ENCODE results near the gene MTFR1L.

MTFR1L gene

DNA sequence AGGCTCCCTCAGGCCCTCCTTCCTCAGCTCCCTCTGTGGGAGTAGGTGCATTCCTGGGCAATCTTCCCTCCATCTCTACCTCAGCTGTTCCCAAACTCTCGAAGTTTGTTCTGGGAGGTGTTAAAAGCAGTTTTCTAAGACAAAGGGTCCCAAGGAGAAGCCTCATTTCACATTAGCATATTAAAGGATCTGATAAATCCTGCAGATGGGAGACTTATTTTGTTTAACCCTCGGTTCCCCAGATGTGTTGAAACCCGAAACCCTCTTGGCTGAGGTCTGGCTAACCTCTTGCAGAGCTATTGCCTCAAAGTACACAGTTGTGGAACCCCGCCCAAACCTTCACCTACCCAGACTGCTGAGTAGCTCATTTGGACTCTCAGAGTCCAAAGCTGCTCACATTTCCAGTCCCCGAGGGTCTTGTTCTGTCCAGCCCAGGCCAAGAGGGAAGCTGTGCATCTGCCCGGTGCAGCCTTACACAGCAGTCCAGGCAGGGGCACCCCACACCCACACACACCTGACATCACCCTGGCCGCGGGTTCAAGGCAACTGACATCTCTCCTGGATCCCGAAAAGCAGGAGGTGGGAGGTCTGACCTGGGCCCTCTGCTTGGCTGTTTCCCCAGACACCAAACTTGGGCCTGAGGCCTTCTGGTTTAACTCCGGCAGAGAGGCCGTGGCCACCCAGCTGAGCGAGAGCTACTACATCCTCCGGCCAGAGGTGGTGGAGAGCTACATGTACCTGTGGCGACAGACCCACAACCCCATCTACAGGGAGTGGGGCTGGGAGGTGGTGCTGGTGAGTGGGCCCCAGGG, 39.2 kb upstream of the MTFR1L start:
- no peak overlapping the region for H3K9ac ChIP-seq (ENCODE audit: low read length)
- H3K9me3 ChIP-seq (ENCODE audit: control insufficient read depth, low read length): no peaks in the 10 kb centered on the region
- no peaks in the 10 kb centered on the region for H3K36me3 ChIP-seq (ENCODE audit: control insufficient read depth, insufficient read depth, low read length)
- peaks cover 31% of the 10 kb centered on the region for H3K4me1 ChIP-seq (ENCODE audit: control insufficient read depth, insufficient read depth, low read length)
- no peaks in the 10 kb centered on the region for H3K27me3 ChIP-seq (ENCODE audit: control insufficient read depth, insufficient read depth, low read length)
- no peak overlapping the region for H3K4me3 ChIP-seq (ENCODE audit: low read length)

GRCh38 chr1:25781130-25781433, 38.7 kb upstream of the MTFR1L start:
- Histone ChIP-seq H3K36me3 (ENCODE audit: control insufficient read depth, insufficient read depth, low read length) (no peaks in the 10 kb centered on the region), H3K9ac (ENCODE audit: low read length) (no peak overlapping the region), H3K4me1 (ENCODE audit: control insufficient read depth, insufficient read depth, low read length) (peaks cover 26% of the 10 kb centered on the region), H3K27me3 (ENCODE audit: control insufficient read depth, insufficient read depth, low read length) (no peaks in the 10 kb centered on the region), H3K4me3 (ENCODE audit: low read length) (no peak overlapping the region), H3K9me3 (ENCODE audit: control insufficient read depth, low read length) (no peaks in the 10 kb centered on the region)

GRCh38 chr1:25782608-25783201, 37.0 kb upstream of the MTFR1L start:
- peaks cover 25% of the 10 kb centered on the region for H3K4me1 ChIP-seq (ENCODE audit: control insufficient read depth, insufficient read depth, low read length)
- H3K27me3 ChIP-seq (ENCODE audit: control insufficient read depth, insufficient read depth, low read length): no peaks in the 10 kb centered on the region
- H3K4me3 ChIP-seq (ENCODE audit: low read length): no peak overlapping the region
- H3K36me3 ChIP-seq (ENCODE audit: control insufficient read depth, insufficient read depth, low read length): no peaks in the 10 kb centered on the region
- H3K9ac ChIP-seq (ENCODE audit: low read length): no peak overlapping the region
- H3K9me3 ChIP-seq (ENCODE audit: control insufficient read depth, low read length): no peaks in the 10 kb centered on the region

DNA sequence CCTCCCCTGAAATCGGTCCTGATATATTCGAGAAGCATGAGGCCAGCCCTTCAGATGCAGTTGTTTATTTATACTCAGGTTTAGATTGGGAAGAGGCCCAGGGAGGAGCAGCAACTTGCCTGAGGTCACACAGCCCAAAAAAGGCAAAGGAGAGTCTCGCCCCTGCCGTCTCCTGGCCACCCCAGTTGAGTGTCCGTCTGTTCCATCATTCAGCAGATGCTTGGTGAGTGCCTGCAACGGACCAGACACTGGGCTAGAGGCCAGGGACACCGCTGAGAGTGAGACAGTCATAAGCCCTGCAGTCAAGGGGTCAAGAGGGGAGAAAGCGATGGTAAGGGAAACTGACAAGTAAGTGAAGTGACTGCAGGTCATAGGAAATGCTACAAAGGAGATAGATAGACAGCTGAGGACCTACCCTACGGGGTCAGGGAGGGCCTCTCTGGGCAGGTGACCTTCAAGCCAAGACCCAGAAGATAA, 35.1 kb upstream of the MTFR1L start:
- Histone ChIP-seq H3K9ac (ENCODE audit: low read length) (no peak overlapping the region), H3K4me1 (ENCODE audit: control insufficient read depth, insufficient read depth, low read length) (peaks cover 25% of the 10 kb centered on the region), H3K4me3 (ENCODE audit: low read length) (no peak overlapping the region), H3K9me3 (ENCODE audit: control insufficient read depth, low read length) (no peaks in the 10 kb centered on the region), H3K27me3 (ENCODE audit: control insufficient read depth, insufficient read depth, low read length) (no peaks in the 10 kb centered on the region), H3K36me3 (ENCODE audit: control insufficient read depth, insufficient read depth, low read length) (no peaks in the 10 kb centered on the region)

GRCh38 chr1:25785333-25786067, 34.3 kb upstream of the MTFR1L start:
- no peak overlapping the region for H3K9ac ChIP-seq (ENCODE audit: low read length)
- peaks cover 21% of the 10 kb centered on the region for H3K4me1 ChIP-seq (ENCODE audit: control insufficient read depth, insufficient read depth, low read length)
- no peaks in the 10 kb centered on the region for H3K36me3 ChIP-seq (ENCODE audit: control insufficient read depth, insufficient read depth, low read length)
- H3K4me3 ChIP-seq (ENCODE audit: low read length): no peak overlapping the region
- H3K9me3 ChIP-seq (ENCODE audit: control insufficient read depth, low read length): no peaks in the 10 kb centered on the region
- no peaks in the 10 kb centered on the region for H3K27me3 ChIP-seq (ENCODE audit: control insufficient read depth, insufficient read depth, low read length)

DNA sequence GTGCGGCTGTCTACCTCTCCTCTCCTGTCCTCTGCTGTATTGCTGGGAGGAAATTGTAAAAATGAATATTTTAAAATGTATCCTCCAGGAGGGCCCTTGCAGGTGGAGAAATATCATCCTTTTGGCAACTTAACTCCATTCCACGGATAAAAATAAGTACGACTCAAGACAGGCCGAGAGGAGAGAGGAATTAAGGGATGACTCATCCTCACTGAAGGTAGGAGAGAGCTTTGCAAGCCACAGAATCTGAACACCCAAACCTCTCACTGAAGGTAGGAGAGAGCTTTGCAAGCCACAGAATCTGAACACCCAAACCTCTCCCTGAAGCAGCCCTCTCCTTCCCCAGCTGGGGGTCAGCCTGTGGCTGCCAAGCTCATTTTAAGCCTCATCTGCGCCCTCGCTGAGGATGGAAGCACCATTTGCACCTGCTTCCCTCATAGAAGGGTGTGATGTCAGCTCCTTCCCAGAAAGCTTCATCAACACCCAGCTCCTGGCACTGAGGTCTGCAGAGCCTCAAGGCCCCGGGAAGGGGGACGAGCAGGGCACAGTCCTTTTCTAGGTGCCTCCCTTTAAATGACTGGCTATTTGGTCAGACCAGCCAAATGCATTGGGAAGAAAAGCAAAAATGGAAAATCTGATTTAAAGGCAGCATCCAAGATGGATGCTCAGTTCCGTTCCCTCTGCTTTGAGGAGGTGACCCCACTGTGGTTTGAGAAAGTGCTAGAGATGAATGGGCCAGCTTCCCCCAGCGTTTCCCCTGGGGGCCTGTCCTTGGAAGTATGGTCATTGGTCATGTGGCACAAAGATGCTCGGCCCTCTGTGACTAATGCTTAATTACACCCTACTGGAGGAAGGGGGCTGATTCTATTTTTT, 32.6 kb upstream of the MTFR1L start:
- no peak overlapping the region for H3K9ac ChIP-seq (ENCODE audit: low read length)

DNA sequence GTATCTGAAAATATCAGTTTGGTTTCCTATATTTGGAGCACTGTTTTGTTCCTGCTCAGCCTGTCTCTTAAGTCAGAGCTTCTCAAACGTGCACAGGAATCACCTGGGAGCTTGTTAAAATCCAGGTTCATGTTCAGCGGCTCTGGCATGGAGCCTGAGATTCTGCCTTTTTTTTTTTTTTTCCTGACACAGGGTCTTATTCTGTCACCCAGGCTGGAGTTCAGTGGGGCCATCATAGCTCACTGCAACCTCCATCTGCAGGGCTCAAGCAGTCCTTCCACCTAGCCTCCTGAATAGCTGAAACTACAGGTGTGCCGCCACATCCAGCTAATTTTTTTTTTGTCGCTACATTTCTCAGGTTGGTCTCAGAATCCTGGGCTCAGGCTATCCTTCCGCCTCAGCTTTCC, 32.0 kb upstream of the MTFR1L start:
- Histone ChIP-seq H3K4me3 (ENCODE audit: low read length) (no peak overlapping the region), H3K36me3 (ENCODE audit: control insufficient read depth, insufficient read depth, low read length) (no peaks in the 10 kb centered on the region), H3K4me1 (ENCODE audit: control insufficient read depth, insufficient read depth, low read length) (peaks cover 11% of the 10 kb centered on the region), H3K9me3 (ENCODE audit: control insufficient read depth, low read length) (no peaks in the 10 kb centered on the region), H3K27me3 (ENCODE audit: control insufficient read depth, insufficient read depth, low read length) (no peaks in the 10 kb centered on the region), H3K9ac (ENCODE audit: low read length) (no peak overlapping the region)

More for the DNA sequence above, 32.6 kb upstream of the MTFR1L start:
- H3K36me3 ChIP-seq (ENCODE audit: control insufficient read depth, insufficient read depth, low read length): no peaks in the 10 kb centered on the region
- no peaks in the 10 kb centered on the region for H3K27me3 ChIP-seq (ENCODE audit: control insufficient read depth, insufficient read depth, low read length)
- peaks cover 16% of the 10 kb centered on the region for H3K4me1 ChIP-seq (ENCODE audit: control insufficient read depth, insufficient read depth, low read length)
- no peak overlapping the region for H3K4me3 ChIP-seq (ENCODE audit: low read length)
- H3K9me3 ChIP-seq (ENCODE audit: control insufficient read depth, low read length): no peaks in the 10 kb centered on the region

- no peak overlapping the region for H3K9ac ChIP-seq (ENCODE audit: low read length)
- no peak overlapping the region for H3K4me3 ChIP-seq (ENCODE audit: low read length)
- H3K9me3 ChIP-seq (ENCODE audit: control insufficient read depth, low read length): no peaks in the 10 kb centered on the region
- H3K36me3 ChIP-seq (ENCODE audit: control insufficient read depth, insufficient read depth, low read length): no peaks in the 10 kb centered on the region
- no peaks in the 10 kb centered on the region for H3K27me3 ChIP-seq (ENCODE audit: control insufficient read depth, insufficient read depth, low read length)
- H3K4me1 ChIP-seq (ENCODE audit: control insufficient read depth, insufficient read depth, low read length): peaks cover 8% of the 10 kb centered on the region
Measured at GRCh38 chr1:25790472-25790871, 29.3 kb upstream of the MTFR1L start.

DNA sequence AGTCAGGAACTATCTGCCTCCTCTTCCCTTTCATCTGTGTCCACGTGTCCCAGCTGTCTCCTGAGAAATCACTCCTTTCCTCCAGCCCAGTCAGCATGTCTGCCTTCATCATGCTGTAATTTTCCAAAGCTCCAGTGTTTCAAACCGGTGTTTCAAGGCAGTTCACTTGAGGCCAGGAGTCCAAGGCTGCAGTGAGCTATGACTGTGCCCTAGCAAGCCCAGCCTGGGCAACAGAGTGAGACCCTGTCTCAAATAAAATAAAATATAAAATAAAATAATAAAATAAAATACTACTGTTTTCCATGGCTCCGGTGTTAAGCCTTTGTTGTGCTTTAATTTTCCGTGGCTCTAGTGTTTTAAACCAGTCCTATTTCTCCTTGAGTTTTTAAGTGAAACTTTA, 27.6 kb upstream of the MTFR1L start:
- Histone ChIP-seq H3K27me3 (ENCODE audit: control insufficient read depth, insufficient read depth, low read length) (no peaks in the 10 kb centered on the region), H3K9ac (ENCODE audit: low read length) (no peak overlapping the region), H3K36me3 (ENCODE audit: control insufficient read depth, insufficient read depth, low read length) (no peaks in the 10 kb centered on the region), H3K4me1 (ENCODE audit: control insufficient read depth, insufficient read depth, low read length) (peaks cover 21% of the 10 kb centered on the region), H3K4me3 (ENCODE audit: low read length) (no peak overlapping the region), H3K9me3 (ENCODE audit: control insufficient read depth, low read length) (no peaks in the 10 kb centered on the region)

- Histone ChIP-seq H3K9me3 (ENCODE audit: control insufficient read depth, low read length) (no peaks in the 10 kb centered on the region), H3K9ac (ENCODE audit: low read length) (no peak overlapping the region), H3K4me3 (ENCODE audit: low read length) (no peak overlapping the region), H3K4me1 (ENCODE audit: control insufficient read depth, insufficient read depth, low read length) (peaks cover 22% of the 10 kb centered on the region), H3K36me3 (ENCODE audit: control insufficient read depth, insufficient read depth, low read length) (no peaks in the 10 kb centered on the region), H3K27me3 (ENCODE audit: control insufficient read depth, insufficient read depth, low read length) (no peaks in the 10 kb centered on the region)
Measured at GRCh38 chr1:25793585-25794170, 26.1 kb upstream of the MTFR1L start.

DNA sequence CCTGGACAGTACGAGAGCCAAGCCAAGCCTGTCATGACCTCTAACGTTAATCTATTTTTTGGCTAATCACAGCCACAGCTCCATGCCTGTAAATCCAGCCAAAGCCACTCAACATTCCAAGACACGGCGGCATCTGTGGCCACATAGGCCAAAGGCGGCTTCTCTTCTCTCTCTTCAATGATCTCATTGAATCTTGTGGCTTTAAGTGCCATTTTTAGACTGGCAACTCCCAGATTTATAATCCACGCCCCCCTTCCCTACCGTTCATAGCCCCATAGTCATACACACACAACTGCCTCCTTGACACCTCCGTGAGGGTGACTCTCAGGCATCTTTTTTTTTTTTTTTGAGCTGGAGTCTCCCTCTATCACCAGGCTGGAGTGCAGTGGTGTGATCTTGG, 25.4 kb upstream of the MTFR1L start:
- peaks cover 24% of the 10 kb centered on the region for H3K4me1 ChIP-seq (ENCODE audit: control insufficient read depth, insufficient read depth, low read length)
- H3K4me3 ChIP-seq (ENCODE audit: low read length): no peak overlapping the region
- H3K9ac ChIP-seq (ENCODE audit: low read length): no peak overlapping the region
- H3K9me3 ChIP-seq (ENCODE audit: control insufficient read depth, low read length): no peaks in the 10 kb centered on the region
- no peaks in the 10 kb centered on the region for H3K27me3 ChIP-seq (ENCODE audit: control insufficient read depth, insufficient read depth, low read length)
- no peaks in the 10 kb centered on the region for H3K36me3 ChIP-seq (ENCODE audit: control insufficient read depth, insufficient read depth, low read length)

Data from mucosa of stomach (tissue), 1 donor.